NT2/D1 (cell line): Measurements from ENCODE around the gene DDX18.
"Not testable (repeated sequence)": the region's sequence is repeated elsewhere in the genome, so short reads cannot be mapped to it uniquely, and the experiment has no call there.

Source experiments
- DNase-seq: peaks from one replicate; pipeline ENCODE4 v3.0.0-alpha.2; 2011; ENCODE audit warnings: low read depth, low spot score
- H3K27me3 ChIP-seq: 2 replicates; pipeline ENCODE4 v1.6.0; 2011; ENCODE audit warnings: mild to moderate bottlenecking; ENCODE audit not compliant: insufficient read length, insufficient read depth
- H3K36me3 ChIP-seq: 2 replicates; pipeline ENCODE4 v1.6.1; 2011; ENCODE audit warnings: mild to moderate bottlenecking, low read length, mixed read lengths; ENCODE audit not compliant: insufficient read depth, insufficient read length
- H3K4me1 ChIP-seq: 2 replicates; pipeline ENCODE4 v1.5.1; 2011; ENCODE audit not compliant: insufficient read depth, insufficient read length
- H3K4me3 ChIP-seq: 2 replicates; pipeline ENCODE4 v1.5.1; 2011; ENCODE audit warnings: low read depth; ENCODE audit not compliant: insufficient read length
- H3K9ac ChIP-seq: 2 replicates; pipeline ENCODE4 v1.6.0; 2011; ENCODE audit warnings: low read depth; ENCODE audit not compliant: insufficient read length
- H3K9me3 ChIP-seq: 2 replicates; pipeline ENCODE4 v1.5.1; 2011; ENCODE audit warnings: mild to moderate bottlenecking, low read length; ENCODE audit not compliant: insufficient read depth
- SUZ12 ChIP-seq: IDR thresholded peaks from 2 replicates; pipeline ENCODE4 v1.6.1; 2011; ENCODE audit not compliant: insufficient read length, insufficient read depth; ENCODE audit errors: extremely low read depth
- YY1 ChIP-seq: IDR thresholded peaks from 2 replicates; pipeline ENCODE4 v1.6.1; 2011; ENCODE audit not compliant: insufficient read length, insufficient read depth
- ZNF274 ChIP-seq: IDR thresholded peaks from 2 replicates; pipeline ENCODE4 v1.6.1; 2011; ENCODE audit warnings: mild to moderate bottlenecking, low read depth, low read length

The DDX18 gene

GRCh38 chr2:117820444-117820843 lies 6.0 kb downstream of the DDX18 start:
- H3K4me3 ChIP-seq: no peak overlapping the region
- no peak for DNase-seq
- no peak overlapping the region for H3K9ac ChIP-seq
- H3K9me3 ChIP-seq: no peaks in the 10 kb centered on the region
- H3K4me1 ChIP-seq: no peaks in the 10 kb centered on the region
- TF ChIP-seq SUZ12: no peak
- TF ChIP-seq YY1: no peak
- TF ChIP-seq ZNF274: no peak
- H3K36me3 ChIP-seq: peaks cover 99% of the 10 kb centered on the region
- H3K27me3 ChIP-seq: no peaks in the 10 kb centered on the region

DNA sequence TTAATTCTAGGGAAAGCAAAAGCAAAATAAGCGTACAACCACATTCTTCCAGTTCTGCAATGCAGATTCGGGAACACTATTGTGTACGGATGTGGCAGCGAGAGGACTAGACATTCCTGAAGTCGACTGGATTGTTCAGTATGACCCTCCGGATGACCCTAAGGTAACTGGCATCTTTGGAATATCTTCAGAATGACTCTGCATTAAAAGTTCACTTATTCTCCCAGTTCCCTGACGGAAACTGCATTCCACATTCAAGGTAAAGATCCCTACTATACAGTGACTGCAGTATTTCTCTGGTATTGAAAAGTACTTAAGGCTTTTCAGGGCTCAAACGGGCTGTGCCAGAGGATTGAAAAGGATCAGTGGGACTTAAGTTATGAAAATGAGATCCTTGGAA lies 10.9 kb downstream of the DDX18 start:
- Histone ChIP-seq H3K9me3 (no peaks in the 10 kb centered on the region), H3K27me3 (no peaks in the 10 kb centered on the region), H3K4me3 (no peak overlapping the region), H3K9ac (no peak overlapping the region), H3K4me1 (no peaks in the 10 kb centered on the region), H3K36me3 (peaks cover 95% of the 10 kb centered on the region)
- no peak for TF ChIP-seq ZNF274
- TF ChIP-seq SUZ12: no peak
- TF ChIP-seq YY1: no peak
- DNase-seq: no peak

DNA sequence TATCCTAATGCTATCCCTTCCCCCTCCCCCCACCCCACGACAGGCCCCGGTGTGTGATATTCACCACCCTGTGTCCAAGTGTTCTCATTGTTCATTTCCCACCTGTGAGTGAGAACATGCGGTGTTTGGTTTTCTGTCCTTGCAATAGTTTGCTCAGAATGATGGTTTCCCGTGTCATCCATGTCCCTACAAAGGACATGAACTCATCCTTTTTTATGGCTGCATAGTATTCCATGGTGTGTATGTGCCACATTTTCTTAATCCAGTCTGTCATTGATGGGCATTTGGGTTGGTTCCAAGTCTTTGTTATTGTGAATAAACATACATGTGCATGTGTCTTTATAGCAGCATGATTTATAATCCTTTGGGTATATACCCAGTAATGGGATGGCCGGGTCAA lies 13.0 kb downstream of the DDX18 start:
- H3K36me3 ChIP-seq: peaks cover 93% of the 10 kb centered on the region
- H3K4me3 ChIP-seq, H3K9me3 ChIP-seq, DNase-seq, H3K9ac ChIP-seq, H3K27me3 ChIP-seq, H3K4me1 ChIP-seq: not testable (repeated sequence)

- DNase-seq: no peak
- TF ChIP-seq ZNF274 (no peak), SUZ12 (no peak), YY1 (no peak)
- H3K36me3 ChIP-seq: peaks cover 92% of the 10 kb centered on the region
- no peaks in the 10 kb centered on the region for H3K27me3 ChIP-seq
- no peaks in the 10 kb centered on the region for H3K4me1 ChIP-seq
- H3K9ac ChIP-seq: no peak overlapping the region
- no peaks in the 10 kb centered on the region for H3K9me3 ChIP-seq
- no peak overlapping the region for H3K4me3 ChIP-seq
These were observed 14.4 kb downstream of the DDX18 start for GRCh38 chr2:117828870-117829269.

GRCh38 chr2:117832332-117832731 lies 17.8 kb downstream of the DDX18 start:
- no peak for DNase-seq
- no peaks in the 10 kb centered on the region for H3K4me1 ChIP-seq
- peaks cover 60% of the 10 kb centered on the region for H3K36me3 ChIP-seq
- no peak overlapping the region for H3K4me3 ChIP-seq
- no peak overlapping the region for H3K9ac ChIP-seq
- H3K27me3 ChIP-seq: peaks cover 8% of the 10 kb centered on the region
- no peaks in the 10 kb centered on the region for H3K9me3 ChIP-seq
- TF ChIP-seq ZNF274 (no peak), SUZ12 (no peak), YY1 (no peak)

- H3K9me3 ChIP-seq: no peaks in the 10 kb centered on the region
- H3K9ac ChIP-seq: no peak overlapping the region
- peaks cover 8% of the 10 kb centered on the region for H3K27me3 ChIP-seq
- no peak for DNase-seq
- TF ChIP-seq SUZ12 (no peak), ZNF274 (no peak), YY1 (no peak)
- no peaks in the 10 kb centered on the region for H3K4me1 ChIP-seq
- no peak overlapping the region for H3K4me3 ChIP-seq
- peaks cover 58% of the 10 kb centered on the region for H3K36me3 ChIP-seq
These were observed 18.6 kb downstream of the DDX18 start for GRCh38 chr2:117832905-117833613.

GRCh38 chr2:117833911-117834310 lies 19.4 kb downstream of the DDX18 start:
- Histone ChIP-seq H3K9ac (no peak overlapping the region), H3K27me3 (peaks cover 8% of the 10 kb centered on the region), H3K4me3 (no peak overlapping the region), H3K36me3 (peaks cover 50% of the 10 kb centered on the region), H3K4me1 (no peaks in the 10 kb centered on the region), H3K9me3 (no peaks in the 10 kb centered on the region)
- TF ChIP-seq YY1 (no peak), SUZ12 (no peak), ZNF274 (no peak)
- DNase-seq: no peak
